ENCODE data around the gene IQCN.
"Not testable (repeated sequence)": the region's sequence is repeated elsewhere in the genome, so short reads cannot be mapped to it uniquely, and the experiment has no call there.

The IQCN gene

GRCh38 chr19:18218600-18218999, 55.7 kb downstream of the IQCN start:
- no peak for DNase-seq (ENCODE audit: low read depth)
- no peak for TF ChIP-seq CTCF (conservative IDR thresholded peaks at IDR 0.05; ENCODE audit: low read depth, low read length)
- no peak overlapping the region for H3K4me3 ChIP-seq (ENCODE audit: low read depth, low read length)

DNA sequence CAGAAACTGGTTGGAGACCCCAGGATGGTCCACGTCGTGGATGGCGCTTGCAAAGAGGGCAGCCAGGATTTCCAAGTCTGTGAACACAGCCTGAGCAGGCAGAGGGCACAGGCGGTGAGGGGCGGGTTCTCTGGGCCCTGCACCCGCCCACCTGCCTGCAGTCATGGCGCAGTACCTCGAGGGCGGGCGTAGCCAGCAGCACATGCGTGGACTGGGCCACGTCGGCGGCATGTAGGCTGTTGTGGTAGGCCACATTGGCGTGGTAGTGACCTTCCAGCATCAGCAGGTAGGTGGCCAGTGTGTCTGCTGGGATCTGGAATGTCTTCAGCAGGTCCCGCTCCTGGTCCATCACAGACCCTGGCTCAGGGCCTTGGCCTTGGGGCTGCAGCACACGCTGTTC, 56.1 kb downstream of the IQCN start:
- H3K4me3 ChIP-seq (ENCODE audit: low read depth, low read length) = no peak overlapping the region
- no peak for TF ChIP-seq CTCF (conservative IDR thresholded peaks at IDR 0.05; ENCODE audit: low read depth, low read length)
- no peak for DNase-seq (ENCODE audit: low read depth)

GRCh38 chr19:18216789-18217188, 57.5 kb downstream of the IQCN start:
- no peak for DNase-seq (ENCODE audit: low read depth)
- TF ChIP-seq CTCF (conservative IDR thresholded peaks at IDR 0.05; ENCODE audit: low read depth, low read length) = no peak
- no peak overlapping the region for H3K4me3 ChIP-seq (ENCODE audit: low read depth, low read length)

GRCh38 chr19:18214779-18215433, 59.3 kb downstream of the IQCN start:
- DNase-seq (ENCODE audit: low read depth) = peak; percentile 48
- H3K4me3 ChIP-seq (ENCODE audit: low read depth, low read length) = no peak overlapping the region
- no peak for TF ChIP-seq CTCF (conservative IDR thresholded peaks at IDR 0.05; ENCODE audit: low read depth, low read length)

GRCh38 chr19:18211683-18212082, 62.6 kb downstream of the IQCN start:
- H3K4me3 ChIP-seq (ENCODE audit: low read depth, low read length) = no peak overlapping the region
- no peak for TF ChIP-seq CTCF (conservative IDR thresholded peaks at IDR 0.05; ENCODE audit: low read depth, low read length)
- DNase-seq (ENCODE audit: low read depth) = no peak

- not testable (repeated sequence) for DNase-seq (ENCODE audit: low read depth); H3K4me3 ChIP-seq (ENCODE audit: low read depth, low read length)
Measured at GRCh38 chr19:18209912-18210311, 64.3 kb downstream of the IQCN start.

DNA sequence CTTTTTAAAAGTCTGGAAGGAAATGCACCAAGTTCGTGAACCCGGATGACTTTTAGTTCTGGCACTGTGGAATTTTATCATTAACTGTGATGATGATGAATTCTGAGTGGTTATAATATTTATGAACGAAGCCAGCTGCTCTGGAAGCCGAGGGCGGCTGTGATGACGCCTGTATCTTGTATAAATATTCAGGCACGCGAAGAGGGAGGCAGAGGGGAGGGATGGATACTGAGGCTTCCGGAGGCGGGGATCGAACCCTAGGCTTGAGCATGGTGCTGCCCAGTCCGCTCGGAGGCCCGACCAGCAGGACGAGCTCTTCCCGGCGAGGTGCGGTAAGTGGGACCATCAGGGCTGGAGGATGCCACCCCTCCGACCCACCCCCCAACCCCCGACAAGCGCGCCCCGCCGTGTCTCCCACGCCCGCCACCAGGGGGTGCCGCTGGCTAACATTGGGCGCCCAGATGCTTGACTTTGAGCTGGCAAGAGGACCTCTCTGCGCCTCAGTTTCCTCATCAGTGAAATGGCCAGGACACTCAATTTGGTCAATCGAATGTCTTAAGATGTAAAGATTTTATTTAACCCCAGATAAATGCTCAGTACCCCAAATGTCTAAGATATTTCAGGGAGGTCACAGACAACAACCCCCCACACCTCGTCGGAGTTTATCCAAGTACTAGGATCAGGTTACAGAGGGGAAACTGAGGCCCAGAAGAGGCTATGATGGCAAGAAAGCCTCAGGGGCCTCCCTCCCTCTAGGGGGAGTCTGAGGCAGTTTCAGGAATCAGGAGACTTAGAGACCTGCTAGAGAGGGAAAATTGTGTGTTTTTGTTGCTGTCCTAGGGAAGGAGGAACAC, 65.9 kb downstream of the IQCN start:
- peak; percentile 49 for DNase-seq (ENCODE audit: low read depth)
- H3K4me3 ChIP-seq (ENCODE audit: low read depth, low read length) = no peak overlapping the region
- TF ChIP-seq CTCF (conservative IDR thresholded peaks at IDR 0.05; ENCODE audit: low read depth, low read length) = peak; percentile 62
